HG03103 (cell line): ENCODE measurements around the gene FOXA2.

Source experiments
- ATAC-seq: cut with Tn5 transposase; IDR thresholded peaks from one replicate; pipeline ENCODE4 v1.9.1; 2021; ENCODE audit warnings: low read depth; ENCODE audit not compliant: unreplicated experiment

The FOXA2 gene

GRCh38 chr20:22584922-22585785 lies 782 bp upstream of the FOXA2 start:
- ATAC-seq = no peak

GRCh38 chr20:22583773-22584521 lies 425 bp downstream of the FOXA2 start:
- no peak for ATAC-seq

GRCh38 chr20:22582964-22583772 lies 1.2 kb downstream of the FOXA2 start:
- no peak for ATAC-seq

- ATAC-seq = no peak
Measured at GRCh38 chr20:22582386-22582963, 1.9 kb downstream of the FOXA2 start.

- no peak for ATAC-seq
Measured at GRCh38 chr20:22581437-22582385, 2.7 kb downstream of the FOXA2 start.

GRCh38 chr20:22579711-22580697 lies 4.4 kb downstream of the FOXA2 start:
- no peak for ATAC-seq

GRCh38 chr20:22579119-22579427 lies 5.3 kb downstream of the FOXA2 start:
- ATAC-seq = no peak

- no peak for ATAC-seq
Measured at GRCh38 chr20:22578221-22579118, 5.9 kb downstream of the FOXA2 start.

GRCh38 chr20:22577515-22578220 lies 6.7 kb downstream of the FOXA2 start:
- ATAC-seq = no peak

GRCh38 chr20:22576733-22577514 lies 7.4 kb downstream of the FOXA2 start:
- no peak for ATAC-seq

GRCh38 chr20:22576273-22576672 lies 8.1 kb downstream of the FOXA2 start:
- no peak for ATAC-seq

GRCh38 chr20:22575737-22576136 lies 8.6 kb downstream of the FOXA2 start:
- no peak for ATAC-seq

- ATAC-seq = no peak
Measured at GRCh38 chr20:22575087-22575721, 9.2 kb downstream of the FOXA2 start.

GRCh38 chr20:22574545-22575086 lies 9.8 kb downstream of the FOXA2 start:
- ATAC-seq = no peak

GRCh38 chr20:22572491-22572890 lies 11.9 kb downstream of the FOXA2 start:
- no peak for ATAC-seq
